Adrenal gland (tissue), 12 donors: Measurements from ENCODE around the gene PLSCR1. TPM values are rescaled to one million over a fixed set of nuclear protein-coding genes. Genes with fewer than 3 reads are reported as not detected.
"Not testable (repeated sequence)": the region's sequence is repeated elsewhere in the genome, so short reads cannot be mapped to it uniquely, and the experiment has no call there.

ENCODE experiments used
- DNase-seq, 7 donors: peaks; one replicate each; pipeline ENCODE4 v3.0.0-alpha.2; 2019 to 2020
- H3K27ac ChIP-seq, 5 donors: fragments of 200-600 bp; sonication (generic) in 4 of 5; 1 replicate in 3 of 5; 2 replicates in 2 of 5; pipeline versions ENCODE4 v1.5.1 to v1.8.0; 2016 to 2020; ENCODE audit warnings: mild to moderate bottlenecking in 1 of 5
- H3K27me3 ChIP-seq: fragments of 200-600 bp; 2 replicates; pipeline ENCODE4 v1.8.0; 2021
- H3K36me3 ChIP-seq, 2 donors: fragments of 200-600 bp; replicated peaks in 1 of 2; 1 replicate in 1 of 2; 2 replicates in 1 of 2; pipeline versions ENCODE4 v1.5.1 to v1.8.0; 2018 to 2022
- H3K4me1 ChIP-seq, 2 donors: fragments of 200-600 bp; replicated peaks in 1 of 2; 1 replicate in 1 of 2; 2 replicates in 1 of 2; pipeline versions ENCODE4 v1.5.1 to v1.8.0; 2018 to 2021
- H3K4me3 ChIP-seq, 4 donors: fragments of 200-600 bp; sonication (generic) in 3 of 4; one replicate each; pipeline ENCODE4 v1.5.1; 2016 to 2018
- H3K9me3 ChIP-seq, 3 donors: fragments of 200-600 bp; sonication (generic) in 1 of 3; replicated peaks in 1 of 3; 1 replicate in 2 of 3; 2 replicates in 1 of 3; pipeline versions ENCODE4 v1.5.1 to v1.8.0; 2016 to 2021
- CTCF ChIP-seq, 6 experiments: fragments of 450-650 bp in 4 of 6; fragments of 200-600 bp in 2 of 6; sonication (generic) in 1 of 6; IDR thresholded peaks; 1 replicate in 5 of 6; 2 replicates in 1 of 6; pipeline versions ENCODE4 v1.5.1 to v1.8.0; 2016 to 2021; ENCODE audit warnings: antibody characterized with exemption in 6 of 6, mild to moderate bottlenecking in 2 of 6, moderate library complexity in 1 of 6
- POLR2A ChIP-seq, 2 donors: fragments of 450-650 bp; IDR thresholded peaks; one replicate each; pipeline ENCODE4 v1.6.1; 2017; ENCODE audit warnings: antibody characterized with exemption in 2 of 2, mild to moderate bottlenecking in 2 of 2, moderate library complexity in 1 of 2
- WGBS, 4 donors: extraction: QIAGEN DNeasy Blood & Tissue Kit in 2 of 4; methylation state at CpG; one replicate each; pipeline versions ENCODE4 v1.1.5 to v1.1.7; 2013 to 2017; 5-methylcytosine and 5-hydroxymethylcytosine counted together
- intact Hi-C, 2 donors: fragments of 100-400 bp; cut with DNase I; formaldehyde crosslinking; loops; one replicate each; pipeline versions ENCODE4 v1.14.1 to v1.15.0; 2022 to 2023
- polyA plus RNA-seq, 3 donors: library from polyadenylated mRNA; stranded (reverse); fragments of 200-250 nt in 2 of 3; fragments of 350-450 nt in 1 of 3; fragmentation: Illumina TruSeq in 1 of 3; extraction: RNeasy Lipid Tissue Mini Kit (QIAGEN cat#74804) in 1 of 3; gene quantifications; one replicate each; pipeline ENCODE4 v1.2.3, GENCODE V29; 2013 to 2014
- total RNA-seq, 9 donors: library from RNA; depleted of rRNA in 4 of 9; stranded (reverse); fragments of >200 nt in 4 of 9; fragments of 120-200 nt in 1 of 9; fragmentation: NEBNext Ultra II Directional in 1 of 9; extraction: Animal tissue kit (Norgen Biotek cat#: 25700) in 1 of 9; gene quantifications; one replicate each; pipeline versions ENCODE4 v1.1.0 to v1.2.4, GENCODE V29; 2013 to 2023
- donor health status: healthy with polysubstance abuse.
- donor health status: Bipolar disorder and iron deficiency.
- donor health status: DM: yes; HTN: yes; CAD: no.
- donor health status: DM: no; HTN: no; CAD: no.
- donor health status: DM: no; HTN: no; CAD: no.
- donor health status: DM: yes; HTN: yes; CAD: no.

PLSCR1 gene
- total and polyA plus RNA-seq, 12 donors, result 19.3 to 98.7 (median 49.5) TPM

GRCh38 chr3:146529021-146529420 lies 15.4 kb downstream of the PLSCR1 start:
- intact Hi-C loops, result no loop called here
- Histone ChIP-seq H3K36me3 (peaks cover 0 to 20% of the 10 kb centered on the region in 2 donors), H3K4me1 (peaks cover 0 to 12% of the 10 kb centered on the region in 2 donors), H3K9me3 (no peaks in the 10 kb centered on the region), H3K27me3 (no peaks in the 10 kb centered on the region), H3K4me3 (no peak overlapping the region), H3K27ac (no peak overlapping the region)
- 50 to 72% (median 58%) methylated on average over 2 of the region's 2 CpGs for WGBS, 4 donors
- no peak for TF ChIP-seq POLR2A (IDR thresholded peaks at IDR 0.05)
- no peak for TF ChIP-seq CTCF (IDR thresholded peaks at IDR 0.05)
- no peak for DNase-seq

- TF ChIP-seq CTCF (IDR thresholded peaks at IDR 0.05), result no peak
- TF ChIP-seq POLR2A (IDR thresholded peaks at IDR 0.05), result no peak
- Histone ChIP-seq H3K27ac (no peak overlapping the region), H3K27me3 (no peaks in the 10 kb centered on the region), H3K4me3 (no peak overlapping the region), H3K9me3 (no peaks in the 10 kb centered on the region), H3K36me3 (peaks cover 0 to 29% of the 10 kb centered on the region in 2 donors), H3K4me1 (peaks cover 0 to 6% of the 10 kb centered on the region in 2 donors)
- no peak for DNase-seq
- intact Hi-C loops, result no loop called here
- 61 to 73% (median 65%) methylated on average over 2 of the region's 2 CpGs for WGBS, 4 donors
These were observed 19.4 kb downstream of the PLSCR1 start for GRCh38 chr3:146524961-146525360.

GRCh38 chr3:146523531-146523930 lies 20.9 kb downstream of the PLSCR1 start:
- Histone ChIP-seq H3K27me3 (no peaks in the 10 kb centered on the region), H3K36me3 (peaks cover 0 to 29% of the 10 kb centered on the region in 2 donors), H3K27ac (no peak overlapping the region), H3K4me3 (no peak overlapping the region), H3K4me1 (peaks cover 0 to 6% of the 10 kb centered on the region in 2 donors), H3K9me3 (no peaks in the 10 kb centered on the region)
- TF ChIP-seq POLR2A (IDR thresholded peaks at IDR 0.05) (no peak), CTCF (IDR thresholded peaks at IDR 0.05) (no peak)
- WGBS, 4 donors, result 74 to 86% (median 77%) methylated on average over 4 of the region's 4 CpGs
- intact Hi-C loops, result no loop called here
- no peak for DNase-seq

- 88 to 91% (median 90%) methylated on average over 17 of the region's 17 CpGs for WGBS, 4 donors
- H3K4me3 ChIP-seq, DNase-seq, H3K9me3 ChIP-seq, H3K27ac ChIP-seq, H3K4me1 ChIP-seq, H3K27me3 ChIP-seq, intact Hi-C loops: not testable (repeated sequence)
- H3K36me3 ChIP-seq, result peaks cover 0 to 29% of the 10 kb centered on the region in 2 donors
These were observed 21.9 kb downstream of the PLSCR1 start for GRCh38 chr3:146522174-146523158.
